Measurements from ENCODE around the gene MSLN.
"Not testable (repeated sequence)": the region's sequence is repeated elsewhere in the genome, so short reads cannot be mapped to it uniquely, and the experiment has no call there.

MSLN gene

DNA sequence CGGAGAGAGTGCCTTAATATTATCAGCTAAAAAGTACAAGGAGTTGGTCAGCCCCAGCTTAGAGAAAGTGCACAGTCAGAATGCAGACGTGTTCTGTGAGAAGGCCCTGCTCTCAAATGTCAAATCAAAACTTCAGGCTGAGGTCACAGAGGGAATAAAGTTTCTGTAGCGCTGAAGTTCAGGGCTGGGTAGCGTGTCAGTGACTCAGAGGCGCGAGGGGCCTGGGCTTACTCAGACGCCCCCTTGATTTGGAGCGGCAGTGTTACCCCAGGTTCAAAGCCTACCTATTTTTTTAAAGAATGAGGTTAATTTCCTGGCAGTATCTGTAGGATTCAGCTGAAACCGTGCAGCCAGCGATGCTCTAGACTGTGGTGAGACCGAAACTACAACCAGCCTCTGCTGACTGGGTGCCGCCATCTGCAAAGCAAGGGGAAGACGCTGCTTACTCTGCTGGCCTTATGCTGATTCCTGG lies 24.5 kb upstream of the MSLN start:
- no peak for DNase-seq (ENCODE audit: low read depth)

DNA sequence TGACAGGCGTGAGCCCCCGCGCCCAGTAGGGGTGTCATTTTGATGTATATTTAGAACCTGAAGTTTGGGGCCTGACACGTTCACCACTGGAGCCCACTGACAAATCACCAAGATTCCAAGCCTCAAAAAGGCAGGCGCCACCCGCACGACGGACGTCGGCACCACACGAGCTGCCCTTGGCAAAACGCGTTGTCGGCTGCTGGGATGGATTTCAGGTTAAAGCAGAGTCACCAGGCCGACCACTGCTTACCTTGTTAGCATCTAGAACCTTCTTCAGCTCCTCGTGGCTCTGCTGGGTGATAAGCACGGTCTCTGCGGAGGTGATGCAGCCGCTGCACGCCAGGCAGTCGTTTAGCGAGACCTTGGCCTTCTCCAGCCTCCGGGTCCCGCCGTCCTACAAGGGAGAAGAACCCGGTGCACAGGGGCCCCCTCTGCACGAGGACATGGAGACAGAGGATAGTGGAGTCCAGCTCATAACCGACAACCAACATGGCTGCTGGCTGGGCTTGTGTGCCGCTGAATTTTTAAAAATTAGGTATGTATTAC lies 23.5 kb upstream of the MSLN start:
- no peak for DNase-seq (ENCODE audit: low read depth)

DNA sequence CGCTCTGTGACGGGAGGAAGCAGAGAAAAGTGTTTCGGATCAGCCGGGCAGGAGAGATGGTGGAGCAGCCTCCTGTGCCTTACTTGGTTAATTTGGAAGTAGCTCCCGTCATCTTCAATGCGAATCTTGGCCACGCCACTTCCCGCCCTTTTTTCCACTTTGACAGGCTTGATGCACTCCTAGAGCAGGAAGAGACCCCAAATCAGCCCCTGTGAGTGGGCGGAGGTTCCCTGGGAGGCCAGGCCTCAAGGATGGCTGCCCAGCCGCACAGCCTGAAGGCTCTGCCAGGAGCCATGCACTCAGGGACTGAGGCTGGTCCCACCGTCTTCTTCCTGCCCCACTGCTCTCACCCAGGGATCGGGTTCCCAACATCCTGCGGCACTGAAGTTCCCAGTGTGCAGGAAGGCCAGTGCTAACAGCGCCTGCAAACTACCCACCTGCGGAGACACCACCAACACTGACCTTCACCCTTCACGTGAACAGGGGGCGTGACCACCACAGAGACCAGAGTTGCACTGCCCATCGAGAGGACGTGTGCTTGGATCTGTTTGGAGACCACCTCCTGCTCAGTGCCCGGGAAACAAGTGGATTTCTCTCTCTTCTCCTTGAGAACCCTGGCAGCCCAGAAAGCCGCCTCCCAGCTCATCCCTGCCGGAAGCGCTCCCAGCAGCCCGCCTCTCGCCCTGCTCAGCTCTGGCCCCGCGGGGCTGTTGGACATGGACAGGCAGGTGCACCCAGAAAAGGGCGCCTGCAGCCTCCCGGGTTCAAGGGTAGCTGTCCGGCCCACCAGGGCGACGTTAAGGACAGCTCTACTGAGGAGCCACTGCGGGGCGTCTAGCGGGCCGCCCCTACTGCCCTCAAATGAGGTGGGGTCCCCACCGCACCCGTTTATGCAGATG lies 20.7 kb upstream of the MSLN start:
- no peak for DNase-seq (ENCODE audit: low read depth)

DNA sequence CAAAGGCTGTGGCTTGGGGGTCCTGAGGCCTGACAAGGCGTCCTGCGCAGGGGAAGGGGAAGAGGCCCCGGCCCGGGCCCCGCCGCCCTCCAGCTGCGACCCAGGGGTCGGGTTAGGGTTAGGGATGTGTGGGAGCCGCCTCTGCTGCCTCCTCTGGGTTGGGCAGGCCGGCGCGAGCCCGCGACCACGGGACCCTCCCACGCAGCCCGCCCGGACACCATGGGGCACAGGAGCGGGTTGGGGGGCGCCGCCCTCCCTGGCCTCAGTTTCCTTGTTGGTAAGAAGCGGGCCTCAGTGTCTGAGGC lies 20.1 kb upstream of the MSLN start:
- no peak for DNase-seq (ENCODE audit: low read depth)

DNA sequence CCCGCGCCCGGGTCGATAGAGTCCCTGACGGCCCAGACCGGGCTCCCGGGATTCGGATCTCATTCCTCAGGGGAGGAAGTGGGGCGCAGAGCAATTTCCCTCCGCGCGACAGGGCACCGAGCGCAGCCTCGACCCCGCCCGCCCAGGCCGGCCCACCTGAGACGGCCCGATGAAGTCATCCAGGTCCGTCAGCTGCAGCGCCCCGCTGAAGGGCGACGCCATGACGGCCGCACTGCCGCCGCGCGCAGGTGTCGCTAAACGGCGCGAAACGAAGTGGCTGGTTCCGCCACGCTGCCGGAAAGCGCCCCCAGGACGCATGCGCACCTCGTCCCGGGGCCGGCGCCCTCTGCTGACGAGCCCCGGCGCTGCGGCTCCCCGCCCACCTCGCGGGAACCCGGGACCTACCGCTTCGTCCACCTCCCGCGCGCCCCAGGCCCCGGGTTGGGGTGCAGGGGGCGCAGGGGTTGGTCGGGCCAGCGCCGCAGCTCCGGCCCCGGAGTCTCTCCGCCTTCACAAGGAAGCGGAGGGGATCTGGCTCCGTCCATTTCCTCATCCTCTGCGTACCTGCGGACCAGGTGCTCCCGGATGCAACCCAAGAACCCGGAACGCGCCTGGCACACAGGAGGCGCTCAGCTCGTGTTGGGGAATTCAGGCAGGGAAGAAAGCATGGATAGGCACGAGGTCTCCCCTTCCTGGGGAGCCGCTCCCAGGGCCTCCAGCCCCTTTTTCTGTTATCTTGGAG lies 19.6 kb upstream of the MSLN start, which contains the start of gene CIAO3:
Gene CIAO3 (minus strand): TSS at position 234 of the 742 bp plus-strand sequence. CDS start 12 bp downstream, at position 222.
- DNase-seq (ENCODE audit: low read depth): peak; percentile 83

DNA sequence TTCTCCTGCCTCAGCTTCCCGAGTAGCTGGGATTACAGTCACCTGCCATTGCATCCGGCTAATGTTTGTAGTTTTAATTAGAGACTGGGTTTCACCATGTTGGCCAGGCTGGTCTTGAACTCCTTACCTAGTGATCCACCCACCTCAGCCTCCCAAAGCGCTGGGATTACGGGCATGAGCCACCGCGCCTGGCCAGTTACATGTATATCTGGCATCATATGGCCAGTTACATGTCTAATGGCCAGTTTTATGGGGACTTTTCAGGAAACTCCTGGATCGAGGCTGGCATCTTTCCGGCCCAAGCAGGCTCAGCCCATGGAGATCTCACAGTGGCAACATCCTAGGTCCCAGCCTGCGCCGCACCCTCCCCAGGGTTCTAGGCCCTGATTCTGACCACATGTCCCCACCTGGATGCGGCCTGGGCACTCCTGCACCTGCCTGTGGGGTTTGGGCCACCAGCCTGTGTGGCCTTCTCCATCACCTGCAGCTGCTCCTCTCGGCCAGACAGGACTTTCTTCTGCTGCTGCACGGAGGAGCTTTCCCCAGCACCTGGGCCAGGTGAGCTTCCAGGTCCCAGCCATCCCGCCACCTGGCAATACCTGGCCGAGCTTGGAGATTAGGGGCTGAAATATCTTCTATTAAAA lies 18.4 kb upstream of the MSLN start:
- no peak for DNase-seq (ENCODE audit: low read depth)

DNA sequence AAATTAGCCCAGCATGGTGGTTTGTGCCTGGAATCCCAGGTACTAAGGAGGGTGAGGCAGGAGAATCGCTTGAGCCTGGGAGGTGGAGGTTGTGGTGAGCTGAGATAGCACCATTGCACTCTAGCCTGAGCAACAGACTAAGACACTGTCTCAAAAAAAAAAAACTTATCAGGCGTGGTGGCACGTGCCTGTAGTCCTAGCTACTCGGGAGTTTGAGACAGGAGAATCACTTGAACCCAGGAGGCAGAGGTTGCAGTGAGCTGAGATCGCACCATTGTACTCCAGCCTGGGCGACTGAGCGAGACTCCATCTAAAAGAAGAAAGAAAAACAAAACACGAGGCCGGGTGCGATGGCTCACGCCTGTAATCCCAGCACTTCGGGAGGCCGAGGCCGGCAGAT lies 17.6 kb upstream of the MSLN start:
- not testable (repeated sequence) for DNase-seq (ENCODE audit: low read depth)

DNA sequence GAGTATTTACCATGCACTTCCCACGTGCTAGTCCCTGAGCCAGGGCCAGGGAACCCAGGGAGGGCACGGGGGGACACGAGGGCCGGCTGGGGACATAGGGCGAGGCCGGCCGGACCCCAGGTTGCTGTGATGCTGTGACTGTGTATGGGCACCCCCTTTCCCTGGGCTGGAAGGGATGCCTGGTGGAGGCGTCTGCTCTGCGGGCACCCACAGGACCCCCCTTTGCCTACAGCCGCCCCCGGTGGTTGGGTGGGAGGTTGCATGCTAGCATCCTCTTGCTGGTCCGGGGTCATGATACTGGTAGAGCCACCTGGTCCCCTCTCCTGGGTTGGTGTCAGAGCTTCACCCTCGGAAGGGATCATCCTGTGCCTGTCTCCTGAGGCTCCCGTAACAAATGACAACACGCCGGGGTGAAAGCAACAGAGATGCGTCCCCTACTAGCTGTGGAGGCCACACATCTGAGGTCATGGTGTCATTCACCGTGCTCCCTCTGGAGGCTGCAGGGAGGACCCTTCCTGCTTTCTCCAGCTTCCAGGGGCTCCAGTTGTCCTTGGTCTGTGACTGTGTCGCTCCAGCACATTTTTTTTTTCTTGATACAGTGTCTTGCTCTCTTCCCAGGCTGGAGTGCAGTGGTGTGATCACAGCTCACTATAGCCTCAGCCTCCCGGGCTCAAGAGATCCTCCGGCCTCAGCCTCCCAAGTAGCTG lies 16.6 kb upstream of the MSLN start:
- DNase-seq (ENCODE audit: low read depth): no peak

DNA sequence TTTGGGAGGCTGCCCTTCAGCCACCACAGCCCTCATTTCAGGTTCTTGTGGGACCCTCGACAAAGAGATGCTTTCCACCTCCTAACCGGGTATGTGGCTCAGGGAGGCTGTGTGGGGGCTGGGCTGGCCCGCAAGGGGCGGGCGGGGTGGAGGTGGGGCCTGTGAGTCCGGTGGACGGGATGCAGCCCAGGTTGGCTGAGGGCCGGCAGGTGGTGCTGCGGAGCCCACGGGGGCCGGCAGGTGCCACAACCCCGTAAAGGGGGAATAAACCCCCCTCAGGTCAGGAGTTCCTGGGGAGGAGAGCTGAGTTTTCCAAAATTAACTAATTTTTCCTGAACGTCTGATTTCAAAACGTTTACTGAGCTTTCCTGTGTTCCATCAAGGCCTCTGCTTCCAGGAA lies 14.8 kb upstream of the MSLN start:
- no peak for DNase-seq (ENCODE audit: low read depth)

DNA sequence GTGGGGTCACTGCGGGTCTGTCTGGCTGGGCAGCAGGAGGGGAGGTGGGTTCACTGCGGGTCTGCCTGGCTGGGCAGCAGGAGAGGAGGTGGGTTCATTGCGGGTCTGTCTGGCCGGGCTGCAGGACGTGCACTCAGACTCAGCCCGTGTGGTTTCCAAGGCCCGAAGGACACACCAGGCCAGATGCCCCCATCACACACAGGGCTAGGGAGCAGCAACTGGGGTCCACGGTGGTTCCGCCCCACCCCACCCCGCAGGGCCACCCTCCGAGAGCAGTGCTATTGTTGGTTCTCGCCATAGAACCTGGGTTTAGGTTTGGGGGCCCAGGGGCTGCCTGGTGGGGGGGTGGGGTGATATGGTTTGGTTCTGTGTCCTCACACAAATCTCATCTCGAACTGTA lies 13.9 kb upstream of the MSLN start:
- no peak for DNase-seq (ENCODE audit: low read depth)

DNA sequence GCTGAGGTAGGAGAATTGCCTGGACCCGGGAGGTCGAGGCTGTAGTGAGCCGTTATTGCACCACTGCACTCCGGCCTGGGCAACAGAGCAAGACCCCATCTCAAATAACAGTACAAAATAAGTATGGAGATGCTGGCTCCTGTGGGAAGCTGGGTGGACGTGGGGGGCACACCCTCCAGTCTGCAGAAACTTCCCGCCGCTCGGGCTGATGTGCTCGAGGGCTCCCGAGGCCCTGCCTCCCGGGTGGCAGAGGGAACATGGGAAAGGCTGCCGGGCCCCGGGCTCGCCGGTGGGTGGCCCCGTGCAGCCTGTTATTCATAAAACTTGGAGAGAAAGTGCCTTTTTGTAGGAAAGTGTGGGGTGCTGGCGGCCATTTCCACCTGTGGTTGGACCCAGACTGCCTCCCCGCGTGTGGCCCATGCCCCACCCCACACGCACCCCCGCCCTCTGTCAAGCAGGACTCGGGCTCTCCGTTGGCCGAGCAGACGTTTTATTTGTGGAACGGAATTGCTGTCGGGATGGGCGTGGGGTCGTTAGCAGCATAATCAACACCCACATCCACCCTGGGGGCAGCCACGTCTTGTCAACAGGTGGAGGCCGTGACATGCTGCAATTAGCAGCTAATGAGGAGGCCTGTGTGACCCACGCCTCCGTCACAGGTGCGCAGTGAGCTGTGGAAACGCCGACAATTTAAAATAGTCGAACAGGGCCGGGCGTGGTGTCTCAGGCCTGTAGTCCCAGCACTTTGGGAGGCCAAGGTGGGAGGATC lies 12.4 kb upstream of the MSLN start:
- DNase-seq (ENCODE audit: low read depth): no peak

DNA sequence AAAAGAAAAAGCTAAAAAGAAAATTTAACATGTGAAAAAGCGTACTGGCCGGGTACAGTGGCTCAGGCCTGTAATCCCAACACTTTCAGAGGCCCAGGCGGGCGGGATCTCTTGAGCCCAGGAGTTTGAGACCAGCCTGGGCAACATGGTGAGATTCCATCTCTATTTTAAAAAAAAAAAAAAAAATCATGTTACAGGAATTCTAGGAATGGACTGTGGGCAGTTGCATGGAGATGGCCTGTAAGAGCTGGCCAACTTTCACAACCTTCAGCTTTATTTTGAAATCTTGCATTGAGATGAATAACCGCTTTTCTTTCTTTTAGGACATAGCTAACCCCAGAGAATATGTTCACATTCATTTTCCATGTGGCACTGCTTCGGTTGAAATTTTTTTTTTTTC lies 11.5 kb upstream of the MSLN start:
- DNase-seq (ENCODE audit: low read depth): no peak

DNA sequence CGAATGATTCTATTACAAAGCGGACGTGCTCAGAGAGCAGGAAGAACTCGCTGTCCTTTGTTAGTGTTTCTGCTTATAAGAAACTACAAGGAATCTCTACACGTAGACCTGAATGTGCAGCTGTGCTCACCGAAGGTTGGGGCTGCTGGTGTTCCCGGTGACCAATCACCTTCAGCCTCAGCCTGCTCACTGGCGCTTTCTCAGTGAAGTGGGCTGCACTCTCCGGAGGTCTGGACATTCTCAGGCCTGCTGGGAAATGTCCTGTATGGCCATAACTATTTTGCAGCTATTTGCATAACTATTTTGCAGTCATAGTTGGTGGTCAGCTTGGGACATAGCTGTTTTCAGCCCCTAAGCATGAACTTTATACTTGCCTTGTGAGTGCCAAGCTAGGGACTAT lies 10.0 kb upstream of the MSLN start:
- no peak for DNase-seq (ENCODE audit: low read depth)

DNA sequence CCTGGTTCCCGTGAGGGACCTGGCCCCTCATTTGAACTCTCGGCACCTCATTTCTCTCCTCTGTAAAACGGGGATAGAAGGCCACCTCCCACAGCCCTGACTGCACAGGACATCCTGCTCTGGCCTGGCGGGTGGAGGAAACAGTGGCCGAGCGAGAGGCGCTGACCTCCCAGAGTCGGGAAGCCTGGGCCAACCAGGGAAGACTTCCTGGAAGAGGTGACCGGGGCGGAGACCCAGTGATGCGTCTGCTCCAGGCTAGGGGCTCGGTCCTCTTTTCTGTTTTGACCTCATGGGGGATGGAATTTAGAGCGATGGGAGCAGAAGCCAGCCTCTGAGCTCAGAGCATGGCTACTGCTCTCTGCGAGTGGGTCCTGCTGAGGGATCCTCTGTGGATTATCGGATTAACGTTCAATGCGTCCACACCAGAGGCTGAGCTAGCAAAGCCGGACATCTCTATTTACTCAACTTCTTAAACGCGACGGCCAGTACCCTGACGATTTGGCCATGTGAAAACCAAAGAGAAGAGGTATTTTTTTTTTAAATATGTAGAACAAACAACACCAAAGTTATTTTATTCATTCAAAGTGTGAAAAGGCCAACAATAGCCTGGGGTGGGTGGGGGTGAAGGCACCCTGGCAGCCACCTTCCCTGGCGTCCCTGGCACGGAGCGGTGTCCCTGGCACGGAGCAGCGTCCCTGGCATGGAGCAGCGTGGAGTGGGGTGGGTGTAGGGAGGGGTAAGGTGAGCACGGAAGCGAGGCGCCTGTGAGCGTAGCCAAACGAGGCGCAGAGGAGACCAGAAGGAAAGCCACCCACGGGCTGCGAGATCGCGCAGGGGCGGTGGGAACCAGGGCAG lies 9.2 kb upstream of the MSLN start:
- no peak for DNase-seq (ENCODE audit: low read depth)

DNA sequence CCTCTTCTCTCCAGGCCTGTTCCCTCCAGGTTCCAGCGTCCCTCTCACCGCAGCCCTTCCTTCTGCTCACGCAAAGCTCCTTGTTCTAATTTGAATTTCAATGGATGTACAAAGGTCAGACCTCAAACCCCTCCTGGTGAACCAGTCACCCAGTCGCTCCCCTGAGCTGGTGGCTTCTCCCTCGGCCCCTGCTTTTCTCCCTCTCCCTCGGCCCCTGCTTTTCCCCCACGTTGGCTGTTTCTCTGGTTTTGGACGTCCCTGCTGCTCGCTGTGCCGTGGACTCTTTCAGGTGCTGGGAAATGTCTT lies 8.6 kb upstream of the MSLN start:
- DNase-seq (ENCODE audit: low read depth): no peak

DNA sequence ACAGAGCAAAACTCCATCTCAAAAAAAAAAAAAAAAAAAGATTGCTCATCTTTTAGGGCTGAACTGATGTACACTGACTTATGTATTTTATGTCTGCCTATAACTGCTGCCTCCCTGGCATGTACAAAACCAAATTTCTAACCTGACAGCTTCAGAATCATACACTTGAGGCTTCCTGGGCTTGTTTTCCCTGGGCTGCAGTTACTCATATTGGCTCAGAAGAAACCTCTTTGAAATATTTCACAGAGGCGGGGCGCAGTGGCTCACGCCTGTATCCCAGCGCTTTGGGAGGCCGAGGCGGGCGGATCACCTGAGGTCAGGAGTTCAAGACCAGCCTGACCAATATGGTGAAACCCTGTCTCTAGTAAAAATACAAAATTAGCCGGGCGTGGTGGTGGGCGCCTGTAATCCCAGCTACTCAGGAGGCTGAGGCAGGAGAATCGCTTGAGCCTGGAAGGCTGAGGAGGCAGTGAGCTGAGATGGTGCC lies 6.4 kb upstream of the MSLN start:
- not testable (repeated sequence) for DNase-seq (ENCODE audit: low read depth)

DNA sequence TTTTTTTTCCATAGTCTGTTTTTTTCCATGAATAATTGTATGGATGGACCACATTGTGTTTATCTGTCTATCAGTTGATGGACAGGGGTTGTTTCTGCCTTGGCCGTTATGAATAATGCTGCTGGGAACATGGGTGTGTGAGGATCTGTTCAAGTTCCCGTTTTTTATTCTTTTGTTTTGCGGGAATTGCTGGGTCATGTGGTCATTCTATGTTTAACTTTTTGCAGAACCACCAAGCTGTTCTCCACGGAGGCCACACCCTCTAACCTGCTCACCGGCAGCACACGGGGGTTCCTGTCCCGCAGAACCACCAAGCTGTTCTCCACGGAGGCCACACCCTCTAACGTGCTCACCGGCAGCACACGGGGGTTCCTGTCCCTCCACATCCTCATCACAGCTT lies 5.9 kb upstream of the MSLN start:
- DNase-seq (ENCODE audit: low read depth): no peak

DNA sequence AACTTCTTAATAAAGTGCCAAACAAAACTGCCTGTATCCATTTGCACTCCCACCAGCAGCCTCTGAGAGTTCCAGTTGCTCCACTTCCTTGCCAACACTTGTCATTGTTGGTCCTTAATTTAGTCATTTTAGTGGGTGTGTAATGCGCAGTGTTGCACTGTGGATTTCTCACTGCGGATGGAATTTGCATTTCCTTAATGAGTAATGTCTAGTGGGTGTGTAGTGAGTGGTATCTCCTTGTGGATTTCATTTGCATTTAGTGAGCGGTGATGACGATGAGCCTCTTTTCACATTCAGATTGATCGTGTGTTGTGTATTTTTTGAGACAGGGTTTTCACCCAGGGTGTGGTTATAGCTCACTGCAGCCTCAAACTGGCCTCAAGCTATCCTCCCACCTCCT lies 4.1 kb upstream of the MSLN start:
- no peak for DNase-seq (ENCODE audit: low read depth)

DNA sequence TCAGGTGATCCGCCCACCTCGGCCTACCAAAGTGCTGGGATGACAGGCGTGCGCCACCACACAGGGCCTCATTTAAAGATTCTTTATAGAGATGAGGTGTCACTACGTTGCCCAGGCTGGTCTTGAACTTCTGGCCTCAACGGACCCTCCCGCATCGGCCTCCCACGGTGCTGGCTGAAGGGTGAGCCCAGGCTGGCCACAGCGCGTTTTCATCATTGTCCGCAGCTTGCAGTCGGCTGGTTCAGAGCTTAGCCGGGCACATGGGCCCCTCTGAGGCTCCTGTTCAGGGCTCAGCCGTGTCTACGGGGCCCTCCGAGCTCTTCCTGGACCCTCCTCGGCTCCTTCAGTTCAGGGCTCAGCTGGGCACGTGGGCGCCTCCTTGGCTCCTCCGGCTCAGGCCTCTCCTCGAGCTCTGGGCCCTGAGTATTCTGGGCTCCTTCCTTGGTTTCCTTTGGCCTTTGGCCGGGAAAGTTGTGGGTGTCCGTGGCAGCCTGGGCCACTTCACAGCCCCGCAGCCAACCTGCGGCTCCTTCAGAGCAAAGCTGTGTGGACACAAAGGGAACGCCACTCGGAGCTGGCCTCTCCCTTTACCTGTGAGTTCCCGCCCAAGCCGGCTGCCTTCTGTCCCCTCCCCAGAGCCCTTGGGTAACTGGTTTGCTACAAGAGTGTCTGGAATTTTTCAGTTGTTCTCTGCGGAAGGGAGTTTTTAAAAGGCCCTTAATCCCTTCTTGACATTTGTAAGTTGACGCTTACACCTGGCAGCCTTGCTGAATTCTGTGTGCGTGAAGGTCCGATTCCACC lies 1.2 kb upstream of the MSLN start:
- DNase-seq (ENCODE audit: low read depth): no peak
